Endometrium (tissue), 2 donors: ENCODE measurements around the gene CYCS.
A peak's percentile ranks its signal among the peaks of the same experiment; 100 is the strongest.

Source experiments
- FAIRE-seq: peaks from 2 replicates; lab custom pipeline; 2012; peaks lifted over from hg19 to GRCh38; lab: Jason Lieb, UNC
- donor health status: control.
- donor health status: control.

CYCS gene

DNA sequence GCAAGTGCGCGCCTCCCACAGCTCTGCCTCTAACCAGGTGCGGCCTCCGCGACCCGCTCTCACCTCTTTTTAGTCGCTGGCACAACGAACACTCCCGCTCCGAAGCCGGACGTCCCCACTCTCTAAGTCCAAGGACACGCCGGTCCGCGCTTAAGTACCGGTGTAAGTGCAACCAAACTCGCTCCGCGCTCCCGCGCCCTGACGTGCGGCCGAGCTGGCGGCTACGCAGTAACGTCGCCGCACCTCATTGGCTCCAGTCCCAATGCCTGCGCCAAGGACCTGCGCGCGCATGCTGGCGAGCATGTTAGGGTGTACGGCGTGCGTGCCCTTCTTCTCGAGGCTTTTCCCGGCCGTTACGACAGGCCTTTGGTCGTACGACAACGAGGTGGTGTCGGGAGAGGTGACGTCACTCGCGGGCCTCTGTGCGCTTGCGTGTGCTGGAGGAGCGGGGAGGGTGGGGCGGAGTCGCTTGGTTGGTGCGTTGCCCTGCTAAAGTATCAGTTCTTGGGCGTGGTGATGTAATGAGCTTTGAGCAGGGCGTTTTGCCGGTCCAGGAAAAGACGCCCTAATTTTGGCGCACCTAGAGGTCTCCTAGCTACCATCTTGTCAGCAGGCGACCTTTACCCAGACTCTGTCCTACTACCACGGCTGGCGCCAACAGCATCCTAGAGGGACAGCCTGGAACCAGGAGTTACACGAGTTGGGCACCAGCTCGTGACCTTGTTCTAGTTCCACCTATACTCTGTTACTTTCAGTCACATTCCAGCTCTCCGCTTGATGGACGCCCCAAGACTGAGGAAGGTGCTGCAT is at the start of gene CYCS:
Gene CYCS (minus strand): TSS at position 124 of the 810 bp plus-strand sequence. CDS start 1,141 bp downstream, outside the sequence.
- peak; percentile 96 for FAIRE-seq

DNA sequence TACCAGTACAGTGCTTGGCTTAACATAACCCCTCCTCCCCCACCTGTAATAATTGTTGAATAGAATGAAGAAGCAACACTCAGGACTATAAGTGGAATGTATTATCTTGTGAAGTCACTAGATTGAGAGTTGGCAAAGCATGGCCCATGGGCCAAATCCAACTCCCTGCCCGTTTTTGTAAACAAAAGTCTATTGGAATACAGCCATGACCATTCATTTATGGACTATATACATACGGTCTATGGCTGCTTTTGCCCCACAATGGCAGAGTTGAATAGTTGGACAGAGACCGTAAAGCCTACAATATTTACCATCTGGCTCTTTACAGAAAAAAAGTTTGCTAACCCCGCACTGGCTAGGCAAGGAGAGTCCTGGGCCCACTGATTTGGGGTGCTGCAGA is 48.1 kb upstream of the CYCS start:
- no peak for FAIRE-seq

DNA sequence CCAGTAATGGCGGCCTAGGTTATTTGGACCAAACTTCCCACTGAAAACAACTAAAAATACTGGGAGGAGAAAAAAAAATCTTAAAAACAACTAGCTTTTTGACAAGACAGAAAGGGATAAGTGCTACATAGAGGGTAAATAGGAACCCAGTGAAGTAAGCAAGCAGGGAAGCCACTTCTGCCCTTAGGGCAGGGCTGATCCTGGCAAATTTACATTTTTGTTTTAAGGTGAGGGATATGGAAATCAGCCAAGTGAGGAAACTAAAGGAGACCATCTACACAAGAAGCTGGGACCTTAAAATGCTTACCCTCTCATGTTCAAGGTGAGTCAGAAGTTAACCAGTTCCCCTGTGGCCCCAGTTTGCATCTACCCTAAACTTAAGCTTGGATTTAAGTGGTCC is 46.5 kb upstream of the CYCS start:
- FAIRE-seq, result no peak

DNA sequence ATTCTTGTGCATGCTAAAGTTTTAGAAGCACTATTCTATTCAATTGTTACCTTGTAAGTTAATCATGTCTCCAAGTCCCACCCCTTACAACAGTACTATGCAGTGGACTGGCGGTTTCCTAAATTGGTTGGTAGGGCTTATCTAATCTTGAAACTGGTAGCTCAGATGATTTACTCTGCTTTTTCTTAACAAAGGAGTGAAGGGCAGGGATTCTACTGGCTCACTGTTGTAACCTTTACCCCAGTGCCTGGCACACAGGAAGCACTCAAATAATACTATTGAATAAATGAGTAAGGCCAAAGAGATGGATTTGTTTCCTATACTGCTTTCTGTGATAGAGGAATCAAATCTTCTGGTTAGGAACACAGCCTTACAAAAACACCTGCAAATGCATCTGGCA is 46.0 kb upstream of the CYCS start:
- no peak for FAIRE-seq

DNA sequence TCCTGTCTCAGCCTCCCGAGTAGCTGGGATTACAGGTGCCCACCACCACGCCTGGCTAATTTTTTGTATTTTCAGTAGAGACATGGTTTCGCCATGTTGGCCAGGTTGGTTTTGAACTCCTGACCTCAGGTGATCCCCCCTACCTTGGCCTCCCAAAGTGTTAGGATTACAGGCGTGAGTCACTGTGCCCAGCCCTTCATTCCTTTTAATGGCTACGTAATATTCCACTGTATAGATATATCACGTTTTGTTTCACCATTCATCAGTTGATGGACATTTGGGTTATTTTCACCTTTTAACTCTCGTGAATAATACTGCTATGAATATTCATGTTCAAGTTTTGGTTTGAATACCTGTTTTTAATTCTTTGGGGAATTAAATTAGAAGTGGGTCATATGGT is 44.6 kb upstream of the CYCS start:
- FAIRE-seq, result no peak

DNA sequence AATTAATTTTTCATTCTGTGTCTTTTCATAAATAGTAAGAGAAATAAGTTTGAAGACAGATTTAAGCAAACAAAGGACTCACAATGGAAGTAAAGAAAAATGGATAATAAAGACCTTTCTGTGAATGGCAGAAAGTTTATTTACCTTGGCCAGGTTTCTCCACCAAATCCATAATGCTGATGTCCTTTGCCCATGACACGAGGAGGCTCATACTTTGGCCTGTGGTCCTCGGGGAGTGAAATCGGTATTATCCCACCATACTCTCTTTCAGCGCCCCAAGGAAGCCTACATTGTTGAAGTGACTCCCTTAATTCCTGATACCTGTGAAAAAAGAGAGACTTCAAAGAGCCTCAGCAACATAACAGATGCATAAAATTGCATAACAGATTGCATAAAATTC is 43.1 kb upstream of the CYCS start:
- no peak for FAIRE-seq

DNA sequence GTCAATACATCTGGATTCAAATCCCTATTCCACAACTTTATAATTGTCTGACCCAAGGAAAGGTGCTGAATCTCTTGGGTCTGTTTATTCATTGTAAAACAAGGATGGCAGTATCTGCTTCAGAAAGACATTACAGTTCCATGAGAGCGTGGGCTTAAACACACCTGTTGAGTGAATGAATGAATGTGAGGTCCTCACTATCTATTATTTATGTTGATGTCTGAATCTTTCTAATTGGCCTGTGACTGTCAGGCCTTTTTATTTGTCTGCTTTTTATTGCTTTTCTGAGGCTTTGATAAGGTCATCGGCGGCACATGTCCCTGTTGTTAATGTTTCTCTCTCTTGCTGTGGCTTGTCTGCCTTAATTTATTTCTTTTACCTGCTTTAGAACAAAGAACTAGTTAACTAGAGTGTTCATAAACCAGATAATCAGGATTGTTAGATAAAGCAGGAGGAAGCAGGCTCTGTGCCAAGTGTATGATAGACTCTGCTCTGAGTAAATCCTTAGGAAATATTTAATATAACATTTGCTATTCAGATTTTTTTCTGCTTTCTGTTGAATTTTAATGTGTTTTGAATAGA is 42.3 kb upstream of the CYCS start:
- FAIRE-seq, result no peak

DNA sequence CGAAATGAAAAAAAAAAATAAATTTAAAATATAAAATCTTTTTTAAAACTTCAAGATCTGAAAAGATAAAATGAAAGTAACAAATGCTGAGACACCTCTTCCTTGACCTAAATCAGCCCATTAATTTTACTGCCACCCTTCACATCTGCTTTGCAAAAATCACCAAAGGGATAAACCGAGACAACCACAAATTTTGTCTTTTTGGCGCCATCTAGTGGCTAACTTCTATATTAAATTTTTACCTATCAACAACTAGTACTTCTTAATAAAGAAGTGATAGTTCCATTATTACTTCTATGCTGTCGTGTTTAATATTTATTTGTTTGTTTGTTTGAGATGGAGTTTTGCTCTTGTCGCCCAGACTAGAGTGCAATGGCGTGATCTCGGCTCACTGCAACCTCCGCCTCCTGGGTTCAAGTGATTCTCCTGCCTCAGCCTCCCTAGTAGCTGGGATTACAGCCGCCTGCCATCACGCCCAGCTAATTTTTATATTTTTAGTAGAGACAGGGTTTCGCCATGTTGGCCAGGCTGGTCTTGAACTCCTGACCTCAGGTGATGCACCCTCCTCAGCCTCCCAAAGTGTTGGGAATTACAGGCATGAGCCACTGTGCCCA is 35.0 kb upstream of the CYCS start:
- FAIRE-seq, result peak; percentile 88

DNA sequence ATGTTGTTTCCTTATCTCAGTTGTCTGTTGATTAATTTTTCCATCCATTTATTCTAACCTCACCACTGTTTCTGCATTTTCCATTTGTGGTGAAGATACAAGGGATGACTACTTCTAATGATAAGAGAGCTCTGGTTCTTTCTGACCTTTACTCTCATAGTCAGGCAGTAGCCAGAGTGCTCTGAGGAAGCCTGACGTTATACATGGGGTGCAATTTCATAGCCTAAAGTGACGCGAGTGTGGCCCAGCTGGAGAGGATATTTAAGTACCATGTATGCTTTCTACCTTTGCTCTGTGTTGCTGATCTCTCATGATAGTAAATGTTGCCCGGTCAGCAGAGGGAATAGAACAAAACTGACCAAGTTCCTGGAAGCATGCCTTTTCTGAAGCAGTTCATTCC is 33.9 kb upstream of the CYCS start:
- FAIRE-seq, result no peak

DNA sequence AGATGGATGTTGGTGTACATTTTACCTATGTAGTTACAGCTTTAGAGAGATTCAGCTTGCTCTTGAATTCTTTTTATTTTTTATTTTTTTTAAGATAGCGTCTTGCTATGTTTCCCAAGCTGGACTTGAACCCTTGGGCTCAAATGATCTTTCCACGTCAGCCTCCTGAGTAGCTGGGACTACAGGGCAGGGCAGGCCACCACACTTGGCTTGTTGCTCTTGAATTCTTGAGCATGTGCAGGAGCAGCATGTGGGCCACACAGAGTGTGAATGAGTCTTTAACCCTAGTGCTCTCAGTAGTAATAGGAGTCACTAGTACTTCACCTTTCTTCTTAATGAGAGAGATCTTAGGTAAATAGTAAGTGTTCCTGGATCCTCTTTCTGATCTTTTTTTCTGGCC is 26.7 kb upstream of the CYCS start:
- no peak for FAIRE-seq

DNA sequence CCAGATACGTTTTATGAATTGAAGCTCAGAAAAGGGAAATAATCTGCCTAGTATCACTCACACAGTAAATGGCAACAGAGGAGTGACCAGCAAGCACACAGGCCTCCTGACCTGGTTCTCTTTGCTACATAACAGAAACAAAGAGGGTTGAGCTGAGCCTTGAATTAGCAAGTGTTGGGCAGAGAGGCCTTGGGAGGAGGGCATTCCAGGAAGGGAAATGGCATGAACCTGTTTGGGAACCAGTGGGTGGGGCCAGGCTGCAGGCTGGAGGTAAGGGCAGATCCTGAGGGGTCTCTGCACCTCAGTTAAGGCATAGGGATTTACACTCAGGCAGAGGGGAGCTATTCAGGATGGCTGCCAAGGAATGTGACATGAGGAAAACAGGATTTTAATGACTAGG is 24.8 kb upstream of the CYCS start:
- FAIRE-seq, result no peak

DNA sequence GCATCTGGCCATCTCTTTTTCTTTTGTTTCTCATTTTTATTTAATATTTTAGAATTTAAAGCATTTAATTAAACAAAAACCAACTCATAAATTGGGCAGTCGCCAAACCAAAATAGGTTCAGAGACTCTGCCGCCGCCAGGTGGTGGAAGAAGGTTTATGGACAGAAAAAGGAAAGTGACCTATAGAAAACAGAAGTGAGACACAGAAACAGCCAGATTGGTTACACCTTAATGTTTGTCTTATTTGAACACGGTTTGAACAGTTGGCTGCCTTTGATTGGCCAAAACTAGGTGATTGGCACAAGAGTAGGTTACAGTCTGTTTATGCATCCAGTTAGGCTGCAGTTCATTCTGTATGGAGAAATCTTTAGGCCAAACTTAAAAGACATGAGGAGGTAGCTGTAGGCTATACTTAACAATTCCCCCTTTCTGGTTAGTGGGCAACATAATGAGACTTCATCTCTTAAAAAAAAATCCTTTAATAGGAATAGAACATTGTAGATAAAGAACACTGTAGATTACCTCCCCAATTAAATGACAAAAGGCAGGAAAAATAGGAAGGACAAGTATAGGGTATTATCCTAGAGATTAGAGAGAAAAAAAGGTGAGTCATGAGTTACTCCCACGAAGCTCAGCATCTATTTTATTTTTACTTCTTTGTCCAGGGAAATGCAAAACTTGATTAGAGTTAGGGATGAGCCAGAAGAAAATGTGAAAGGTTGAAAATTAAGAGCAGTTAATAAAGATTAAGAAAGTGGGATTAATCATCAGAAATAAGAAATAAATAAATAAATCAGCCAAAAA is 23.9 kb upstream of the CYCS start:
- no peak for FAIRE-seq

DNA sequence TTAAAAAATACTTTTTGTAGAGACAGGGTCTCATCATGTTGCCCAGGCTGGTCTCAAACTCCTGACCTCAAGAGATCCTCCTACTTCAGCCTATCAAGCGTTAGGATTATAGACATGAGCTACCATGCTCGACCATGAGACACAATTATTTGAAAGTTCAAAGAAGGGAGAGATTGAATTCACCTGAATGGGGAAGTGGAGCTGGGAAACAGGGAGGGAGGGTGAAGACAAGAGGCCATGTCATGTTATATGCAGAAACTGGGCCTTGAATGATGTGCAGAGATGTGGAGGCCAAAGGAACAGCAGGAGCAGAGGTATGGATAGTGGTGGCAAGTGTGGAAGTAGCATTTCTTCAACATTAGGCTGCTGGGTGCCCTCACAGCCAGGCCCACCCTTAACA is 18.7 kb upstream of the CYCS start:
- FAIRE-seq, result no peak

DNA sequence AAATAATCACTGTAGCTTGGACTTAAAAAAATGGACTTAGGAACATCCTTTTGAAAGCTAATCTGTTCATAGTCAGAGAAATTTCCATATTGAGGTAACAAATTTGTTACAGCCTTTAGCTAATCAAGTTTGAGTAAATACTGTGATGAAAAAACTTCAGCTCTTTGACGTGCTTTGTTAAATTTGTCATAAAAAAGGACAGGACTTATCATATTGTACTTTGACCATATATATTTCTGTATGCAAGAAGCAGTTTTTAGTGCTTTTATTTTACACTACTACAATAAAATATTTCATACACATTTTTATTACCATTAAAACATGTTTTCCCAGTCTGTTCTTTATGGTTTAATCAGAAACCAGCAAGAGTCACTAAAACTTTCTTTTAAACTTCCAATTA is 14.5 kb upstream of the CYCS start:
- FAIRE-seq, result no peak

DNA sequence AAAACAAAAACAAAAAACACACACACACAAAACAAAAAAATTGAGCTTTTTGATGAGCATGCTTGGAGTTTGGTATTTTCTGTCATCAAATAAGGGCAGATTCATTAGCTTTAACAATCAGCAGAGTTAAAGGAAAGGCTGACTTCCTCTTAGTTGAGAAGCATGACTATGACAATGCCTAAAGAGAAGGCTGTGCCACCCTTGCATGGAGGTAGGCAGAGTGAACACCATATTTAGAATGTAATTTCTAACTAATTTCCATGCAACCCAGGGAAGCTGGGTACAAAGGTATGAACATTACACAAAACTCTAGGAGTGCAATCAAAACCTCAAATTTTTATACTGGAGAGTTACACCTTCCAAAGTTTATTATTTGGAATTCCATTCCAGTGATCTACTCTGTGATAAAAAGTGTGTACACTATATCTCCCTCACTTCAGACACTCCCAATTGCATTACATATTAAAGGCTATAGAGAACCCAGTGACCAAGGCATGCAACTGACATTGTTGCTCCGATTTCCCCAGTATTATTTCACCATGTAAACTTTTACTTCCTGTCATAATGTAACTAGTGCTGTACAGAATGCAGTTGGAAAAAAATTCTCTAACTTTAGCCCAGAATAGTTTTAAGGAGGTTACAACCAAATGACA is 9.4 kb upstream of the CYCS start:
- FAIRE-seq, result no peak

DNA sequence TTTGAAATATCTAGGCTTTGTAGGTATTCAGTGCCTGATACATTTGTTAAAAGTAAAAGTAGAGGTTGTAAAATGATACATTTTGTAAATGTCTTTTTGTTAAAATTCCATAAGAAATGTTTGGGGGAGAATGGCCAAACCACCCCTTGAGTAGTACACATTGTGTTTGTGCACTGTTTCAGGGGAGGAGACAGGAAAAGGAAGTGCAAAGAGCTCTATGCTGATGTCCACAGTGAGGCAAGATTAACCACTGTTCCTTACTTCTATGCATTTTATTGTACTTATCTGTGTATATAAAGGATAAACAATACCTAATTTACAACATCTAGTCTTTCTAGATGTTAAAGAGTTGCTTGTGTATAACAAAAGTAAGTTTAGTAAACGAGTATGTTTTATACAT is 7.4 kb upstream of the CYCS start:
- FAIRE-seq, result no peak

DNA sequence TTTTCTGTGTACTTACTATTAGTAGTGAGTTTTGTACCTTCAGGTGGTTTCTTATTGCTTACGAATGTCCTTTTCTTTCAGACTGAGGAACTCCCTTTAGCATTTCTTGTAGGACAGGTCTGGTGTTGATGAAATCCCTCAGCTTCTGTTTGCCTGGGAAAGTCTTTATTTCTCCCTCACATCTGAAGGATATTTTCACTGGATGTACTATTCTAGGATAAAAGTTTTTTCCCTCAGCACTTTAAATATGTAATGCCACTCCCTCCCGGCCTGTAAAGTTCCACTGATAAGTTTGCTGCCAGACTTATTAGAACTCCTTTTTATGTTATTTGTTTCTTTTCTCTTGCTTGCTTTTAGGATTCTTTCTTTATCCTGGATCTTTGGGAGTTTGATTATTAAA is 1.7 kb upstream of the CYCS start:
- no peak for FAIRE-seq

DNA sequence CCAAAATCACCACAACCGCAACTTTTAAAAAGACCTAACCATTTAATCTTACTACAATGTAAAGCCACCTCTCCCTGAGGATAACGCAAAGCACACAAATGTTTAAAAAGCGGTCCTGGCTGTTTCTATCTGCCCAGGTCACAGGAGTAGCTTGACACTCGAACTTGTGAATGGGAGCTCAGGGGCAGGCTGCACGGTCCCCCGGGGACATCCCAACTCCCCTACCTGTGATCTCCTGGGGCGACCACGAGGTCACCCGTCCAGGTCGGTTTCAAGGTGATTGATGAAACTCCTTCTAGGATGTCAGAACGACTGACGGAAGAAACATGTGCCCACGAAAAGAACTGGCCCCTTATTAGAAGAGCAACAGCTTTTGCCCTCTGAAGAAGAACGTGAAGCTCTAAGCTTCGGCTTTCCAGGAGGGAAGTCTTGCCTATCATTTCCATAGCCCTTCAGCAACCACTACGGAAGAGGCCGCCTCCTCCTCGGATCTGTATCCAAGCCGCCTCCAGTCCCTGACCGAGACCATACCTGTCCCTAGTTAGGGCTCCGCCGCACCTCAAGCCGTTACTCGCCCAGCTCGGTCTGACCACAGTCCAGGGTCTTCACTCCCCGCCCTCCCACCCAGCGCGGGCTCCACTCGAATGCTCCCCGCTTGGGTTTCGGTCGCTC is 459 bp downstream of the CYCS start:
- FAIRE-seq, result no peak

DNA sequence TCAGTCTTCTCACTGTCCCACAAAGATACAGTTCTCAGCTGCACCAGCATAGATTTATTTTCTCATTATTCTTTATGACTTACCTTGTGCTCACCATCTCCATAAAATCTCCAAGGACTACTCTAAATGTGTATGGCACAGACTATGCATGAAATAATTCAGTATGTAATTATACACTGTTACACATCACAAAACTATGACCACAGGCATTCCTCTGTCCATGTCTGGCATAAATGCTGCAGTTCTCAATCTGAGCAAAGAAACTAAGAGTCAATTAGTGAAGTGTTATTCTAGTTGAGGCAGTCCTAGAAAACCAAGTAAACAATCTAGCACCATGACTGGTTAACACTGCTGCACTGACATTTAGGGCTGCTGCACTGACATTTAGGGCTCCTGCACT is 2.7 kb downstream of the CYCS start:
- FAIRE-seq, result no peak

DNA sequence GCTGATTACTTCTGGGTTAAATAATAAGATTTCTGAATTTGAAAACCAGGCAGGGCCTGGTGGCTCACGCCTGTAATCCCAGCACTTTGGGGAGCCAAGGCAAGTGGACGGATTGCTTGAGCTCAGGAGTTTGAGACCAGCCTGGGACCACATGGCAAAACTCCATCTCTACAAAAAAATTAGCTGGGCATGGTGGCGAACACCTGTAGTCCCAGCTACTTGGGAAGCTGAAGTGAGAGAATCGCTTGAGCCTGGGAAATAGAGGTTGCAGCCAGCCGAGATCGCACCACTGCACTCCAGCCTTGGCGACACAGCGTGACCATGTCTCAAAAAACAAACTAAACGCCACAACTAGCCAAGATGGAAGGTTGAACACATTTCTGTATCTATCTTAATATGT is 3.5 kb downstream of the CYCS start:
- no peak for FAIRE-seq

DNA sequence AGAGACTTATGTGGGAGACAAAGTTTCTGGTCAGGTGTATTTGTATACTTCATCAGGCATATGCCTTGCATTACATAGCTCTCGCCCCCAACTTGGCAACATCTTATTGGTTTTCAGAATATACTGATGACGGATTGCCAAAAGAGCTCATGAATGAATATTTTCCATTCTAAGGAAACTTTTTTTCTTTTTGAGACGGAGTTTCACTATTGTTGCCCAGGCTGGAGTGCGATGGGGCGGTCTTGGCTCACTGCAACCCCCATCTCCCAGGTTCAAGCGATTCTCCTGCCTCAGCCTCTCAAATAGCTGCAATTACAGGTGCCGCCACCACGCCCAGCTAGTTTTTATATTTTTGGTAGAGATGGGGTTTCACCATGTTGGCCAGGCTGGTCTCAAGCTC is 6.0 kb downstream of the CYCS start:
- no peak for FAIRE-seq
